Activated CD8-positive, alpha-beta memory T cell treated with anti-CD3 and anti-CD28 coated beads, Interleukin-2, amount 50 U/mL, for 24 hours (primary cell): Measurements from ENCODE around the gene SERPINE2.

Experiments used
- DNase-seq: peaks from one replicate; pipeline ENCODE4 v3.0.0-alpha.2; 2020; ENCODE audit errors: extremely low read depth

The SERPINE2 gene, protein sequence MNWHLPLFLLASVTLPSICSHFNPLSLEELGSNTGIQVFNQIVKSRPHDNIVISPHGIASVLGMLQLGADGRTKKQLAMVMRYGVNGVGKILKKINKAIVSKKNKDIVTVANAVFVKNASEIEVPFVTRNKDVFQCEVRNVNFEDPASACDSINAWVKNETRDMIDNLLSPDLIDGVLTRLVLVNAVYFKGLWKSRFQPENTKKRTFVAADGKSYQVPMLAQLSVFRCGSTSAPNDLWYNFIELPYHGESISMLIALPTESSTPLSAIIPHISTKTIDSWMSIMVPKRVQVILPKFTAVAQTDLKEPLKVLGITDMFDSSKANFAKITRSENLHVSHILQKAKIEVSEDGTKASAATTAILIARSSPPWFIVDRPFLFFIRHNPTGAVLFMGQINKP

DNA sequence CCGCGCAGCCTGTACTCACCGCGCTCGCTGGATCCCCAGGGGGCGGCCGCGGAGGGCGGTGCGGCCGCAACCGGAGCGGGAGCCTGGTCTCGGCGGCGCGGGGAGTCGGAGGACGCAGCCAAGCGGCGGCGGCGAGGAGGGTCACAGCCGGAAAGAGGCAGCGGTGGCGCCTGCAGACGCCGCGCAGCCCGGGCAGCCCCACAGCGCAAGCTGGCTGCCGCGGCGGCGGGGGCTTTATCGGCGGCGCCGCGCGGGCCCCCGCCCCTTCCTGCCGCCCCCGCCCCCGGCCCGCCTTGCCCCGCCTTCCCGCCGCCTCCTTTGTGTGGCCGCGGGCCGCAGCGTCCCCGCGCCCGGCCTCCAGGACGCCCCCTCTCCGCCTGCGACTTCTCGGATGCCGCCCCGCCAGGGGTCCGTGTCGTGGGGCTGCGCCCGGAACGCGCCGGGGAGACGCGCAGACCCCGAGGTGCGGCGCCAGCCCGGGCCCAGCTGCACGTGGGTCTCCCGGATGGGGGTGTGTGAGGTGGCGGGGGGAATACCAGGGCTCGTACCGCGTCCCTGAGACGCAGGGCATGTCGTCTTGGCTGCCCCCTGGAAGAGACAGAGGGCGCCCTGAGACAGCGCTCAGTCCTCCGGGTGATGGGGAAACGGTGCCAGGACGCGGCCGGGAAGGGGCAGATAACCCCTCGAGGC lies at the start of gene SERPINE2:
TSS of gene SERPINE2 (minus strand) at position 207 of the 690 bp plus-strand sequence. CDS start 37,386 bp downstream, outside the sequence.
- DNase-seq, result no peak

DNA sequence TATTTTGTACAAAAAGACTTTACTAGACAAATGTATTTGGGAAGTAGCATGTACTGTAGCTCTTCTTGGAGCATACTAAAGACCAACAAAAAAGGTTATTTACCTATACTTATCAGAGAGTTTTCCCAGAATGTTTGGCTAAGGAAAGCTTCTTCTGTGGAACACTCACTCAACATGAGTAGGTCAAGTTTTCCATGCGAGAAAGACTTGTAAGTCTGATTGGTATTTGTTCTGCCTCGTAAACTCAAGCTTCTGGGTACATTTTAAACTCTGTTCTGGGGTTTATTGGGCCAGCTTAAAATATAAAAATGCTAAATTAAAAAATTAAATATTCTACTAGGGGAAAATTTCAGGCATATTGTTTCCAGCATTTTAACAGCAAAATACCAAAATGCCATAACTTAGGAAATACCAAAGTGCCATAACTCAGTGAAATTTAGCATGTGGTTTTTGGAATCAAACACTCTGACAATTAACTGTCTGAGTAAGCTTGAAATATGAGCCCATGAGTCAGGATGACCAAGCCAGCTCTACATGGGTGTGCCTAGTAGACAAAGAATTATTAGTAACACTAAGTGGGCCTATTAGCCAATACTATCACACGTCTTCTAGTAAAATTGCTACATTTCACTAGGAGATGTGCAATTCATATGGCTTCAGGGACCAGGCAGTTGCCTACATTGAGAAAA lies 47.3 kb upstream of the SERPINE2 start:
- DNase-seq, result no peak

DNA sequence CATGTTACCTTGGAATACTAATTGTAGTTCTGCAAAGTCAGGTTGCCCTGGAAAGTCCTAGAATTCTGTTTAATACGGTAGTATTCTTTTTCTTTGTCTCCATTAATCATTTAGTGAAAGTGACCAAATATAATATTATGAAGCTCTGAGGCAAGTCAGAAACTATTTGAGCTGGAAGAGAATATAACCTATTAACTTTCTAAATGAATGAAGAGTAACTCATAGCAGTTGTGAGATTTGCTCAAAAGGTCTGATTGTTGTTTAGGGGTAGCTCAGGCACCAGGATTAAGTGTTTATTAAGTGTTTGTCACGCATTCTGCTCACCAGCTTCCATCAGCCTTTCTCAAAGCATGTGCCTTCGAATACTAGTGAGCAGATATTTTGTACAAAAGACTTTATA lies 46.7 kb upstream of the SERPINE2 start:
- no peak for DNase-seq

DNA sequence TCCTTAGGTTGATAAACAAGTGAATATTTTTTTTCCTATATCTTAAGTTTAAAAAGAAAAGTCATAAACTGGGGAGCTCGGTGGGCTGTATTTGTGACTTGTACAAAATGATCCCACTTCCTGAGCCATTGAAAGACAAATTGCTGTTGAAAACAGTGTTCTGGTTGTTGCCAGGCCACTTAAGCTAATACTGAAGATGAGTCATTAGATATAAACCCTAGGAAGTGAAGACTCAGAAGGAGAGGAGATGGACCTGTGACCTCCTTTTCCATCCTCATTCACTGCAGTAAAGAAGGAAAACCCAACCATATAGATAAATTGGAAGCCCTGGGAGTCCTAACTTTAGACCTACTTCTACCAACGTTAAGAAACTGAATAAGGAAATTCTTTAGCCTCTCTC lies 46.2 kb upstream of the SERPINE2 start:
- DNase-seq, result no peak

GRCh38 chr2:224084266-224084892 lies 45.3 kb upstream of the SERPINE2 start:
- DNase-seq, result no peak

GRCh38 chr2:224083638-224084037 lies 44.6 kb upstream of the SERPINE2 start:
- DNase-seq, result no peak

GRCh38 chr2:224078656-224079055 lies 39.6 kb upstream of the SERPINE2 start:
- no peak for DNase-seq

GRCh38 chr2:224077773-224078507 lies 38.9 kb upstream of the SERPINE2 start:
- DNase-seq, result no peak

- no peak for DNase-seq
These were observed 36.5 kb upstream of the SERPINE2 start for GRCh38 chr2:224075588-224075987.

- DNase-seq, result no peak
These were observed 34.6 kb upstream of the SERPINE2 start for GRCh38 chr2:224073676-224074075.

DNA sequence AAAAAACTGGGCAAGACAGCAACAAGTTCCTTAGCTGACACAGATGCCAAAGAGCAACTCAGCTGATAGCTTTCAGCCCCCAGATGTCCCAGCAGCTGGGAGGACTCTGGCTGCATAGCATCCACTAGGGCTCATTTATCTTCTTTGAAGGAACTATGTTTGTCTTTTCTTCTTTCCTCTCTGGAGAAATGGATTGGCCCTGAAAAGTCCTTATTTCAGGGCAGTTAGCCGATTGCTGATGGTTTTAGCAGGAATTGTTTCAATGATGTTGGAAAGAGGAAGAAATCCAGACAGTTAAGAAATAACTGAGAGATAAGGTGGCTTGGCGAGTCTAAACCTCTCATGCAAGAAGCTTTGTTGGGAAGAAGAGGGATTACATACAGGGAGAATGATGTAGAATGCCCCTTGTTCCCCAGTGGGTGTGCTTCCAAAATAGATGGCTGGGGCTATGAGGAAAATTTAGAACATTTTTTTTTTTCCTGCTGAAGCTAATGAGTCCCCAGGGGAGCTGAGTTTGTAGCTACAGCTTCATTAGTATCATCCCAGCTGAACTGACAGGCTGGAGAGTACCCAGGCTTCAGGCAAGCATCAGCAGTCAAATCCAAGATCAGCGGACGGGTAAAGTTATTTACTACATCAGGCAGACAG lies 33.6 kb upstream of the SERPINE2 start:
- DNase-seq, result no peak

GRCh38 chr2:224069172-224069571 lies 30.1 kb upstream of the SERPINE2 start:
- DNase-seq, result no peak

DNA sequence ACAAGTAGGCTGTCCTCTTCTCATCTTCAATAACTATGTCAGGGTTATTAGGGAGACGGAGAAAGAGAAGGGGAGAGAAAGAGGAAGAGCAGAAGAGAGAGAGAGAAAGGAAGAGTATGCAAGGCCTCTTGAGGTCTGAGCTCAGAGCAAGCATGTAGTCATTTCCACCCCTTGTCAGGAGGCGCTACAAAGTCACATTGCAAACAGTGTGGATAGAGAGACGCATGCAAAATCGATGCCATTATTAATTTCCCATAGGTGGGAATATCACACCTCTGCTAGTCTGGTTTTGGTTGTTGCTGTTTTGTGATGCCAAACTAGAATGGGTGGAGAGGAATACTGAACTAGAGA lies 24.2 kb upstream of the SERPINE2 start:
- no peak for DNase-seq

- DNase-seq, result no peak
These were observed 23.6 kb upstream of the SERPINE2 start for GRCh38 chr2:224062481-224063297.

- no peak for DNase-seq
These were observed 21.8 kb upstream of the SERPINE2 start for GRCh38 chr2:224060783-224061482.

DNA sequence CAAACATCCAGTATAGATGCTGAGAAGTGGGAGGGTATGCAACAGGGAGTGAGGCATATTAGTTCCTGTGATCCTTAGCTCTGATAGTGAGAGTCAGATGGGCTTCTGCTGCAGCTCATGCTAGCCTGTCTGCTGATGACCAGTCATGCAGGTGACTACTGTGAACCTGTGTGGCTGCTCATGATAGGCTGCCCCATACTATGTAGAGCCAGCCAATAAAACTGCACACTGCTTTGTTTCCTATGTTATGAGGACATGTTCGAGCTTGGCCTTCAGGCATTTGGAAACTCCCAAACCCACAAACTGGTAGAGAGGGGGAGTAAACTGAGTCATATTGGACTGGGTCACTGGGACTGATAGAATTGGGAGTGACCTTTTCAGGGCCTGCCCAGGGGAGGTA lies 20.1 kb upstream of the SERPINE2 start:
- no peak for DNase-seq

- no peak for DNase-seq
These were observed 19.1 kb upstream of the SERPINE2 start for GRCh38 chr2:224058048-224058775.

DNA sequence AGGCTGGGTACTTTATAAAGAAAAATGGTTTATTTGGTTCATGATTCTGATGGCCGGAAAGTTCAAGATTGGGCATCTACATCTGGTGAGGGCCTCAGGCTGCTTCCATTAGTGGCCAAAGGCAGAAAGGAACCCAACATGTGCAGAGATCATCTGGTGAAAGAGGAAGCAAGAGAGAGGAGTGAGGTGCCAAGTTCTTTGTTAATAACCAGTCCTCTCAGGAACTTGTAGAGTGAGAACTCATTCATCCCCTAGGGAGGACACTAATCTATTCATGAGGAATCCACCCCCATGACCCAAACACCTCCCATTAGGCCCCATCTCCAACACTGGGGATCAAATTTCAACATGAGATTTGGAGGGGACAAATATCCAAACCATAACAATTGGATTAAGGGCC lies 17.8 kb upstream of the SERPINE2 start:
- no peak for DNase-seq

DNA sequence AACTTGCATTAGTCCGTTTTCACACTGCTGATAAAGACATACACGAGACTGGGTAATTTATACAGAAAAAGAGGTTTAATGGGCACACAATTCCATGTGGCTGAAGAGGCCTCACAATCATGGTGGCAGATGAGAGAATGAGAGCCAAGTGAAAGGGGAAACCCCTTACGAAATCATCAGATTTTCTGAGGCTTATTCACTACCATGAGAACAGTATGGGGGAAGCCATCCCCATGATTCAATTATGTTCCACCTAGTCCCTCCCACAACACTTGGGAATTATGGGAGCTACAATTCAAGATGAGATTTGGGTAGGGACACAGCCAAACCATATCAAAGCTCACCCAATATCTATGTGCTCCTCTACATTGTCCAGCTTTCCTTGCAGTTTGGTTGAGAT lies 16.0 kb upstream of the SERPINE2 start:
- no peak for DNase-seq
